Activated T-cell treated with anti-CD3 and anti-CD28 coated beads, Interleukin-2, amount 50 U/mL, for 48 hours (primary cell): Measurements from ENCODE around the gene BCL11B.
A peak's percentile ranks its signal among the peaks of the same experiment; 100 is the strongest.

Experiments
- DNase-seq, 2 experiments: peaks; one replicate each; pipeline ENCODE4 v3.0.0-alpha.2; 2020

Gene BCL11B

DNA sequence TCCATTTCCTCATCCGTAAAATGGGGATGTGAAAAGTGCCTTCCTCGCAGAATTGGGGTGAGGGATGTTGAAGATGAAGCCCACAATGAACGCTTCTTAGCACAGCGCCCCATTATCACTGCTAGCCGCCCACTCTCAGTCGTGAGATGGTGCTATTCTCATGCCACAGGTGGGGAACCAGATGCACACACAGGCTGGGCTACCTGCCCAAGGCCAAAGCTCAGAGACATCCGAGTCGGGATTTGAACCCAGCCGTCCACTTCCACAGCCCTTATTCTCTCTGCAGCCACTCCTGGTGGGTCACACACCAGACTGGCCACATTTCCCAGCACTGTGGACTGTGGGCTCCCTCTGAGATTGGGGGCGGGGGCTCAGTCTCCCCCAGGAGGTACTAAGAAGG, 55.8 kb downstream of the BCL11B start:
- no peak for DNase-seq

DNA sequence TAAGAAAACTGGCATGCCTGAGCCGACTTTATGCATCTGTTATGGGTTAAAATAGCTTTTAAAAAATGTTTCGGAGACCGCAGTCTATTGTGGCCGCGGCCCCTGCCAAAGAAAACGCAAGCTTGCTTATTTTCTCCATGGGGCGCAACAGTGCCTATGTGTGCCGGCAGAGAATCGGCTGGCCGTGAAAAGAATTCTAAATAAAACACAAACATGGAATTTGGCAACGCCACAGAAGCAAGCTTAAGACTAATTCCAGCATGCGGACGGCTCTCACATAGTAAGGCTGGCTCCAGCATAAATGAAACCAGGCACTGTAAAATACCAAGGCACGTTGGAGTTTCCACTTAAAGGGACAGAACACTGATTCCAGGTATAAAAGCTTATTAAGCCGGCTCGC, 56.7 kb downstream of the BCL11B start:
- no peak for DNase-seq

DNA sequence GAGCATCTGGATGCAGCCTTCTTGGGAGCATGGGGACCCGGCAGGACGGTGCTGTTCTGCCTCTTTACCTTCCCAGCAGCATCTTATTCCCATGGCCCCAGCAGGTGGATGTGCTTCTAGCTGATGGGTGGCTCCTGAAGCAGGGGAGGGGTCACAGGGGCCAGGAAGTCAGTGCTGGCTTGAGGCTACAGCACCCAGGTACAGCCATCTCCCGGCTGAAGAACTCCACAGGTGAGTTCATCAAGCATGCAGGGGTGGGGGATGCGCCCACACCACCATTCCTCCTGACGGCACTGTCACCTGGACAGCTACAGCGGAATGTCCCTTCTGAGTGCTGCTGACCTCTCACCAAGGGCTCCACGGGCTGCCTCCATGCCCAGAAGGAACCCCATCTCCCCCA, 57.3 kb downstream of the BCL11B start:
- no peak for DNase-seq

DNA sequence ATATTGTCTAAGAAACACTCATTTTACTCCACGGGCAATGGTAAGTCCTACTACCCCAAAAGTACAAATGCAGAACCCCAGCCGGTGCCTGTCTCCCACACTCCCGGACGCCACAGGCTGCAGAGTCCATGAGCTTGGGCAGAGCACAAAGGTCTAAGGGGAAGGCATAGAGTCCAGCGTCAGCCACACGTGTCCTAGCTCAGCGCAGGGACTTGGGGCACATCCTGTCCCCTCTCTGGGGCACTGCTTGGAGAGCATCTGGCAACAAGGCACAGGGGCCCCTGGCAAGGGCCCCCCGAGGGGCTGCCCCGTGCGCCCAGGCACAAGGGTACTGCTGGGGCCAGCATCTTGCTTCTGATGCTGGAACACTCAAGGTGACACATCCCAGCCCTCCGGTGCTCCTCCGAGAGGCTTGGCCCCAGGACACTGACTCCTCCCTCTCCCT, 58.4 kb downstream of the BCL11B start:
- peak in 1 of 2 experiments; percentile 63 for DNase-seq

DNA sequence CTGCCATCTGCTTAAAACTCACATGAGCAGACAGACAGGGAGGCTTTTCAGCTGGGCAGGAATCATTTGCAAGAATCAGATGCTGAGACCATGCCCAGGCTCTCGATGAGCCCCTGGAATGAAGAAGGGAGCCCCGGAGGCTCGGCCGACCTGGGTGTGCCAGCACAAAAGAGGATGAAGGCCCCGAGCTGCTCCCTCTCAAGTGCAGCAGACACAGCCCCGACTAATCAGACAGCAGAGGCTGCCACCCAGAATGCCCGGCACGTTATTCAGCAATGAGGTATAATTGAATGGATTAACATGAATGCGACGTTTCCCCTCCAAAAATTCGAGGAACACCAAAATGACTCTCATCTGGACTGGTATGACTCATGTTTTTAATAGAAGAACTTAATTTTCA, 58.9 kb downstream of the BCL11B start:
- DNase-seq, result peak in 1 of 2 experiments; percentile 62

DNA sequence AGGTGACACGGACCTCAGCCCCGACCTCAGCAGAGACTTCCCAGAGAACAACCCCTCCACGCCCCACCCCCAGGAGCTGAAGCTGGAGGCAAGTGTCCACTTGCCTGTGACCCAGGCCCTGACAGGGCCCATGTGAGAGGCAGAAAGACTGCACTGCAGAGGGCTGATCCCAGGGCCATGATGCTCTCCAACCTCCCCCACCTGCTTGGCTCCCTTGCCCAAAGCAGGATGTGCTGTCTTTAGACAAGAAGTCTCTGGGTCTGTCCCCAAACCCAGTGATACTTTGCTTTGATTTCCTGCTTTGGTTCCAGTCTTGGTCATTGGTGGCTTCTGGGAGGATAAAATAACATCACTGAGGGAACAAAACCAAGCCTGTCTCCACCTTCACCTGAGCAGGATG, 59.4 kb downstream of the BCL11B start:
- DNase-seq, result no peak

DNA sequence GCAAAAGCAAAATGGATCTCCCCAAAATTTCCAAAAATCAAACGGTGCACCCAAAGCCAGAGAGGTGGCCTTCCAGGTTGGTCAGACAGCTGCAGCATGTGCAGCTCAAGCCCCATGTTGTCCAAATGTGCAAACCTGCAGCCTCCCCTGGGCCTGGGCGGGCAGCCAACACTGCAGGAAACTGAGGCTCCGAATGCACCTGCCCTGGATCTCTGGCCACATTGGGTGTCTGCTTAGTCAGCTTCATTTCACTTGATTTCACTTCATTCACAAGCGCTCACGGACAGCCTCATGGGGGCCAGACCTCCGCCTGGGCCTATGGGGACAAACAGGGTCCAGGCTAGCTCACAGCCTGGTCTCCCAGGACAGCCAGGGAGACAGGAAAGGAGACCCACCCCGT, 59.8 kb downstream of the BCL11B start:
- DNase-seq, result no peak

DNA sequence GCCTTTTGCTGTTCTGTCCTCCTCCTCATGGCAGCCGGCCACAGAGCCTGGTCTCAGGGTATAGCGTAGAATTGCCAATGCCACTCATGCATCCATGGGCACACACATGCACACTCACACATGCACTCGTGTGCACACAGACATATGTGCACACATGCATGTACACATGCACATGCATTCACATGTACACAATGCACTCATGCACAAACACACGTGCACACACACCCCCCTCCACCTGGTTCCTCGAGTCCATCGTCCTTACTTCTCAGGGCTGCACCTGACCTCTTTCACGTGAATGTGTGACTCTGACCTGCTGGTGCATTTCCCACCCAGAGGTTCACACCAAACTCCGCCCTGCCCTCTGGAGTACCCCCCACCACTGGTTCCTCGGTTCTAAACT, 60.6 kb downstream of the BCL11B start:
- DNase-seq, result no peak

DNA sequence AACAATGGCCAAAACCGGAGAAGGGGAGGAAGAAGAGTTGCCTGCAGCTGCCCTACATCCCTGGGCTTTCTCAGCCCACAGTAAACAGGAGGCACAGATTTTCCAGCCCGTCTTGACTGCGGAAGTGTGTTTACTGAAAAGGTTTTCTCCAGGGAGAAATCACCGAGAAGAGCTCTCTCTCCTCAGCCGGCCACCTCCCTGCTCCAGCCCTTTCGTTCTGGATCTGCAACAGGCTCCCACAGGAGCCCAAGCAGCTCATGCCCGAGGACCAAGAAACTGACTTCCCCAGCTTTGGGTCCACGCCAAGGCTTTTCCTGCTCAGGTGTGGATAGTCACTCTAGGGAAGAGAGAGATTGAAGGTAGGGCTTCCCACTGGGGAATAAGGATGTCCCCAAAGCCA, 61.7 kb downstream of the BCL11B start:
- DNase-seq, result no peak

DNA sequence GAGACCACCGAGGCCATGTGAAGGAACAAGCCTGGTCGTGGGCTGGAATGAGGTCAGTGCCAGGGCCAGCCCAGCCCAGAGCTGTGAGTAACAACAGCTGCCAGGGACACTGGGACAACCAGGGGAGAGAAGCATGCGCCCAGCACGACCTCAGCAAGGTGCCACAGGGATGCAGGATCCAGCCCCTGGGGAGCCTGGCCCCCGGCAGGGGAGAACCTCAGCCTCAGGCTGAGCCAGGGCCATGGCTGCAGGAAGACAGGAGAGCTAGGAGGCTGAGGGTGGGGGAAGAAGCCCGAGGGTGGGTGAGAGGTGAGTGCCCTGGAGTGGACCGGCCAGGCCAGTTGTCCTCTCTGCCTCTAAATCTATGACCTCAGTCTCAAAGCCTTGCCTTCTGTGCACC, 62.6 kb downstream of the BCL11B start:
- DNase-seq, result no peak

DNA sequence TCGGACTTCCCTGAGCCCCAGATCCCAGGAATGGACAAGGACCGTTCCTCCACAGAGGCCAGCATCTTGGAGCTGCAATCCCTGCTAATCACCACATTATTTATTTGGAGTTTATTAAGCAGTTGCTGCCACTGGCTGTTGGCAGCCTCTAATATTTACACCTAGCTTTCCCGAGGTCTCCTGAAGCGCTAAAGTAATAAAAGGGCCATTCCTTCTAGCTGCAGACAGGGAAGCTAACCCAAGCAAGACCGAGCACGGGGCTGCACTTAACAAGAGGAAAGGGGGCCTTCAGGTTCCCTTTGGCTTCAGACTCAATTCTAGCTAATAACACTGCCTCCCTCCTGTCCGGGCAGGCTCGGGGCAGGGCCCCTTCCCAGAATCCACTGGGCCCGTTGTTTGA, 63.7 kb downstream of the BCL11B start:
- no peak for DNase-seq

DNA sequence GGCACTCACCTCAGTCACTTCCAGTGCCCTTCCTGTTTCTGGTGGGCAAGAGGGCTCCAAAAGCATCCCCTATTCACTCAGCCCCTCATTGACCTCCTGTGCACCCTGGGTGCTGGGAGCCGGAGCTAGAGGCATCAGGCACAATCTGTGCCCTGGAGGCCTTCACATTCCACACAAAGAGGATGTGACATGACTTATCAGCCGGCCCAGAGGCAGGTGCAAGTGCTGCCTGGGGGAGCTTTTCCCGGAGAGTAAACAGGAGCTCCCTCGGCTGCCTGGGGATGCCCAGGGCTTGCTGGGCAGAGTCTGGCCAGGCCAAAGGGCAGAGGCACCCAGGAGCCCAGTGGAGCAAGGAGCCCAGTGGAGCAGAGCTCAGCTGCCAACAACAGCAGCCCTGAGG, 64.5 kb downstream of the BCL11B start:
- DNase-seq, result no peak

DNA sequence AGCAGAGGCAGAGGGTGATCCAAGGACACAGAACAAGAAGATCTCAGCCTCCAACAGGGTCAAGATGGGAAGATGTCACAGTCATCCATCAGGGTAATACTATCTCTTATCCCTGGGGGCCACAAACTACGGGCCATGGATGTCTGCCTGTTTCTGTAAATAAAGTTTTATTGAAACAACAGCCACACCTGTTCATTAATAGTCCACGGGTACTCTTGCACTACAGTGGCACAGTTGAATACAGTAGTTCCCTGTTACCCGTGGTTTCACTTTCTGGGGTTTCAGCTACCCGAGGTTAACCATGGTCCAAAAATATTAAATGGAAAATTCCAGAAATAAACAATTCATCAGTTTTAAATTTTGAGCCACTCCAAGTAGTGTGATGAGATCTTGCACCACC, 65.9 kb downstream of the BCL11B start:
- no peak for DNase-seq

DNA sequence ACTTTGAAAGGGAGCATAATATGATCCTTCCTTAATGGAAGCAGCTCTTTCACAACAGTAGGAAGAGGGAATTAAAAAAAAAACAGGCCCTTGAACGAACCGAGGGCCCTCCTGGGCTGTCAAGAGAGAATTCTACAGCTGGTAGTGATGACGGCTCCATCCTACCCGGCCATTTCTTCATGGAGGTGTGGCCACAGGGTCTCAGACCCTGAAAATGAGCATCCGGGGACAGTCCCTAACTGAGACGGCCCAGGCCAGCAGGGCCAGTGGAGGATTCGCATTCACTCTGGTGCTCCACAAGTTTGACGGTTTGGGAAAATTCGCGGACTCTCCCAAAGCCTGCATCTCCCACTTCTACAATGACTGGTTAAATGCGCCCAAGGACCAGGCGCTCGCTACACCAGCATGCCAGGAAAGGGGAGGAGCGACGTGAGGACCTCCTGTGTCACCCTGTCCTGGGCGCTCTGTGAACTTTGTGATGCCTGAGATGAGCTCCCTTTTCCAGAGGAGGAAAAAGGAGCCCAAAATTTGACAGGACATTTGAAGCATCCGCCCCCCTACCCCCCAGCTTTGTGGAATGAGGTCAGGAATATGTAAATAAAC, 66.8 kb downstream of the BCL11B start:
- DNase-seq, result no peak

DNA sequence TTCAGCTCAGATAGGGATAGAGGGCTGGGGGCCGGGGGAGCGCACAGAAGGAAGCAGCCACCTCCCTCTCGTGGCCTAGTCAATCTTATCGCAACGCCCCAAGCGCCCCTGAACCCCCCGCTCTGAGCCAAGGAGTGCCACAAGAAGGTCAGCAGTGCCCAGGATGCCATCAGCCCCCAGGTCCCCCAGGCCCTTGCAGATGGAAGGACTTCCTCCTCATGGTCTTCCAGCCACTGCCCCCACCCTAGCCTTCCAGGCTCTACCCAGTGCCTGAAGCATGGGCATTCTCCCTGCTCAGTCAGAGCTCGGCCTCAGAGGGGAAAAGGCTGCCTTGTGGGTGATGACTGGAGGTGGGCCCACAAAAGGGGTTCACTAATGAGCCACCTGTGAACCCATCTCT, 68.2 kb downstream of the BCL11B start:
- DNase-seq, result no peak

DNA sequence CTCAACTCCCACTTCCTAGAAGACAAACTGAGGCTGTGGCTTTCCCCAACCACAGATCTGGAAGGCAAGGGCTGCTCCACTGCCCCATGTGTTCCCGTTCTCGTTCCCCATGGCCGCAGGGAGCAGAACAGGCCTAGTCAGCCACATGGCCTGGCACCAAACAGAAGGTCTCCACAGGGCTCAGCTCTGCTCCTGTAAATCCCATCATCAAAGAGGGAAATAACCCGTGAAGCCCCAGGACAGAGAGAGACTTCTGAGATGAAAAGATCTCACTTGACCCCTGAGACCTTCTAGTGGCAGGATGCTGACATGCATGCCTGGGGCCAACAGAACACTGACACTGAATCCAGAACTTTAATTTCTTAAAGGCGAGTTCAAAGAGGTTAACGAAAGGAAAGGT, 68.9 kb downstream of the BCL11B start:
- no peak for DNase-seq

DNA sequence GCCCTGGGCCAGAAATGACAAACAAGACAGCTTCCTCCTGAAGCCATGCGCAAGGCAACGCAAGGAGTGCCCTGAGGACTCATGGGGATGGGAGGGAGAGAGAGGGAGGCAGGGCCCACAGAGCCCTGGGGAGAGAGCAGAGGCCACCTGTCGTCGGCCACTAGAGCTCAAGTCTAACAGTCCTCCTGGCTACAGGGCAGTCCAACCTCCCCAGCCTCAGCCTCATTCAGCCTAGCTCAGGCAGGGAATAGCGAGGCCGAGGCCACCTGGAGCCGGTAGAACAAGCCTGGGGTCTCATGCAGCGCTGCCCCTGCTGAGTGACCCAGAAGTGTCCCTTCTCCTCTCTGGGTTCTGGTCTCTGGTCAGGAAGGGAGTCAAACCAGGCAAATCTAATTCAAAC, 69.5 kb downstream of the BCL11B start:
- DNase-seq, result no peak

DNA sequence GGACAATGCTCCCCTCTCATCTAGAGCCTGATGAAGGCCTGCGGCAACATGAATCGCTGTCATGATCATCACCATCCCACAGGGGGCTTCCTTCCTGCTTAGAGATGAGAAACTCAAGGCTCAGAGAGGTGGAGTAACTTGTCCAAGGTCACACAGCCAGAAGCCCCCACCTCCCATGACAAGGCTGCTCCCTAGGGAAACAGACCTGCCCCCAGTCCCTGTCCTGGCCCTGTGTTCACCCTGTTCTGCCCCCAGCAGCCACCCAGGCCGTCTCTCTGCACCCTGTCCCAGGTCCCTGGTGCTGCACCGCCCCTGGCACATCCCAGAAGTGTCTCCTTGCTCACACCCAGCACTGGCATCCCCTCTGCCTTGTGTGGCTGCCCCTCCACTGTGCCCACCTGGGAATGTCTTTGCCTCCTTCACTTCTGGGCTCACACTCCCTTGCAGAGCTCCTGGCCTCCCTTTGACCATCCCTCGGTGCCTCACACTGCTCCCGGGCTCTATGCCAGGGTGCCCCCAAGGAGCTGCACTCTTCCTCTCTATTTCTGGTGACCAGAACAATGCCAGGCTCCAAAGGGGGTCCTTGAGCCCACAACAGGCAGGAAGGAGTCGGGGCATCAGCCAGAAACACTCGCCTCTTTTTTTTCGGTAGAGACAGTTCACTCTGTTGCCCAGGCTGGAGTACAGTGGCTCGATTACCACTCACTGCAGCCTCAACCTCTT, 70.5 kb downstream of the BCL11B start:
- DNase-seq, result no peak

DNA sequence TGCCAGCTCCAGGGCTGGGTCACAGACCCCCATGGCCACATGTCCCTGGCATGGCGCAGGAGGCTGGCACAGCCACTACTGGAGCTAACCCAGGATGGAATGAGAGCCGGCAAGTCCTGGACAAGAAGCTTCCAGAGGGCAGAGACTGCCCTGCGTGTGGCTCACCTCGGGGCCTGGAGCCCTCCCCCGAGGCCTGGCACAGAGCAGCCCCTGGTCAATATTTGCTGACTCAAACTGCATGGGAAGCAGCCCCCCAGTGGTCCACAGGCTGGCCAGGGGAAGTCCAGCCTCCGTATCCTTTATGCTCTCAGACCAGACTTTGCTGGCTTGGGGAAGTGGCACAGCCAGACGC, 71.4 kb downstream of the BCL11B start:
- no peak for DNase-seq

DNA sequence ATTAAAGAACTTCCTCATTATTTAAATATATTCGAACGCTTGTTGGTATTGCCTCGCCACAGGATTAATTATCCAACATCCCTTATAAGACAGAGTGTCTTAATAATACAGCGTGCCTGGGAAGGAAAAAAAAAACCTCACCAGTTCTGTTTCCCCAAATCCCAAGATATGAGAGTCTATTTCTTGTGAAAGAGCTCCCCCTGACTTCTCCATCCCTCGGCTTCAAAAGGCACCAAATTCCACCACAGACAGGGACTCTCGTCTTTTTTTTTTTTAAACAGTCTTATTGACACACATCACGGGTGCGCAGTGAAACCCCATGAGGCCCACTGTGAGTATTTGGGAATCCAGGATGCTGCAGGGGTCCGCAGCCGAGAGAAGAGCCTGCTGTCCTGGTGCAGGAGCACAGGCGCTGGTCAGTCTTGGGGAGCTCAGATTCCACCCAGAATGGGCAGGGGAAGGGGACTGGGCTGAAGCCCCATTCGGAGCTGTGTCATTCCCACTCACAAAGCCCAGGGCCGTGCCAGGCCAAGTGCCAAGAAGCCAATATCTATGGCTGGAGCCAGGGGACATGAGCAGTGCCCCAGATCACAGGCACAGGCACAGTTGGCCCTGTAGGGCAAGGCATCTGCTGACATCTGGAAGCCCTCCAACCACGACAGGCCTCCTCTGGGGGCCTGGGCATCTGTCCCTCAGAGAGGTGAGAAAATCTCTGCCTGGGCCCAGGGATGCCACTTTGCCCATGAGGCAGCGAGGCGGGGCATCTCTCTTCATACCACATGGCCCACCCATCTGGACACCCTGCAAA, 71.9 kb downstream of the BCL11B start:
- DNase-seq, result no peak

DNA sequence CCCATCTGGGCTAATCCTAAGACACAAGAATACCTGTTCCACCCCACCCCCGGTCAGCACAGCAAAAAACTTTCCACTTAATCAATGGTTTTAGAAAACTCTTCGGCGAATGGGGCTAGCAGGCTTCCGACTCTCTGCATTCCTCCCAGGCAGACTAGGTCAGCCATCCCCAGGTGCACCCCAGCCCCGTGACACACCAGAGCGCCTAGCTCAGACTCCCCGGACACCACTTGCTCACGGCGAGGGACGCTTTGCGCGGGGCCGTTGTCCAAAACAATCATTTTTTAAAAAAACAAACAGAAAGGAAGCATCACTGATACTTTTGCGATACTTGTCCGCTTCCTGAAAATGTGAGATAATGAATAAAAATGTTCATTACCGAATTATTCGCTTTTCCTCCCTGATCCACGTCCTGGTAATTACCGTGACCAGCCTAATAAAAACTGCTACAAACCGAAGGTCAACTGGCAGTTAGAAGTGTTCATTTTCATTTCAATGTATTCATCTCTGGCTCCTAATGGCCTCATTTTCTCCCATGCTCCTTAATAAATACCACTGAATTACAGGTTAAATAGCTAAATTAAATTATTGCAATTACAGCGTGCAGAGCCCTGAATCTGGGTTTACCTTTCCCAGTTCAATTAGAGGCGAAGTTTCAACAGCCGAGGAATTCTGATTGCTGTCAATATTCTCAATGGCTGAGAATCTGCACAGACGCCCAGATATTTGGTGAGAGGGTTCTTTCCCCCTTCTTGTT, 73.1 kb downstream of the BCL11B start:
- no peak for DNase-seq

DNA sequence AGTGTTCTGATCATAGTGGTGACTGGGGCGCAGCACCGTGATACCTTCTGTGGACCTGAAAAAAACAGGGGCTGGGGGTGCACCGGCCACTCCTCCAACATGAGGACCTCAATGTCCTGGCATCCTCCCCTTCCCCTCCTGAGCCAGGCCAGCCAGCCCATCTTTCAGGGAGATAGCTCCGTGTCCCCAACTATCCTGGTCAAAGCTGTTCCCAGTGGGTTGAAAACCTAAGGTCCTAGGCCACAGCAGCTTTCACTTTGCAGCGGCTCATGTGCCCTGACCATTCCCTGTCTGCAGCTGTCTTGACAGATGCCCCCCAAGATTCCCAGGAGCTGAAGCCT, 75.7 kb downstream of the BCL11B start:
- no peak for DNase-seq

DNA sequence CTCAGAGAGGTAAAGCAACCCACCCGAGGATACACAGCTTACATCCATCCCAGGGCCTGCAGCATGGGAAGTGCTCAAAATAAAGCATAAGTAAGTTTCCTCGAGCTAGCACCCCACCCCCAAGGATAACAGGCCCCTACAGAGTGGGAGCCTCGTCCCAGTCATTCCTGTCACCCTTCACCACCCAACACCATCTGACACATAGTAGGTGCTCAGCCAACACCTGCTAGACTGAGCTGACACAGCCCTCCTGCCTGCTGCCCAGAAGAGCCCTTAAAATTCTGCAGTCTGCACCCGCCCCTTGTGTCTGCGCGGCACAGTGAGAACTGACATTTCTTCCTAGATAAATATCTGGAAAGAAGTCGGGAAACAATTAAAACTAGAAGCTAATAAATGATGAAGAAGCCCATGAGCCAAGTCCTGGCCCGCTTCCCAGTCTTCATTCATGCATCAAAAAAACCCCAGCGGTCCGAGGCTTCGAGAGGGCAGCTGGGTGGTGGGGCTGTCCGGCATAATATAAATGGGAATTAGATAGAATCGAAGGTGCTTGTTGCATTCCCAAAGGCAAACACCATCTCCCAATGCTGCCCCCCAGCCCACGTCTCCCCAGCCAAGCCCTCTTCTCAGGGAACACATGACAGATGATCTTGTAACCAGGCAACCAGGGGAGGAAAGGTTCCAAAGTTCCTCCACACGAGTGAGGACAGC, 76.2 kb downstream of the BCL11B start:
- no peak for DNase-seq
